ENCODE results near the gene ELOVL6.

DNA sequence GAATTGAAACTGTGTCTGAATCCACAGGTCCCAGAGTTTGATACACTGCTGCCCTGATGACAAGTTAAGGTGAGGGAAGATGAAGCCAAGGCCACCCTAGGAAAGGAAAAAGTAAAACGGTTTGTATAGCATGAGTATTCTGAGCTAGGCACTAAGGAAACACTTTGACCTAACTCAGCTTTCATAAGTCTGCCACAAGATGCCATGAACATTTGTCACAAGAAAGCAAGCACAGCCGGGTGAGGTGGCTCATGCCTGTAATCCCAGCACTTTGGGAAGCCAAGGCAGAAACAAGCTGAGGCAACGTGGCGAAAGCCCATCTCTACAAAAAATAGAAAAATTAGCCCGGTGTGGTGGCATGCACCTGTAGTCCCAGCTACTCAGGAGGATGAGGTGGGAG lies 34.2 kb downstream of the ELOVL6 start:
- TF ChIP-seq EZH2phosphoT487 (IDR thresholded peaks at IDR 0.05; ENCODE audit: low read depth, severe bottlenecking, unreplicated experiment) (no peak), EZH2 (IDR thresholded peaks at IDR 0.05; ENCODE audit: borderline replicate concordance) (no peak)
- TF ChIP-seq, protein P1, sequence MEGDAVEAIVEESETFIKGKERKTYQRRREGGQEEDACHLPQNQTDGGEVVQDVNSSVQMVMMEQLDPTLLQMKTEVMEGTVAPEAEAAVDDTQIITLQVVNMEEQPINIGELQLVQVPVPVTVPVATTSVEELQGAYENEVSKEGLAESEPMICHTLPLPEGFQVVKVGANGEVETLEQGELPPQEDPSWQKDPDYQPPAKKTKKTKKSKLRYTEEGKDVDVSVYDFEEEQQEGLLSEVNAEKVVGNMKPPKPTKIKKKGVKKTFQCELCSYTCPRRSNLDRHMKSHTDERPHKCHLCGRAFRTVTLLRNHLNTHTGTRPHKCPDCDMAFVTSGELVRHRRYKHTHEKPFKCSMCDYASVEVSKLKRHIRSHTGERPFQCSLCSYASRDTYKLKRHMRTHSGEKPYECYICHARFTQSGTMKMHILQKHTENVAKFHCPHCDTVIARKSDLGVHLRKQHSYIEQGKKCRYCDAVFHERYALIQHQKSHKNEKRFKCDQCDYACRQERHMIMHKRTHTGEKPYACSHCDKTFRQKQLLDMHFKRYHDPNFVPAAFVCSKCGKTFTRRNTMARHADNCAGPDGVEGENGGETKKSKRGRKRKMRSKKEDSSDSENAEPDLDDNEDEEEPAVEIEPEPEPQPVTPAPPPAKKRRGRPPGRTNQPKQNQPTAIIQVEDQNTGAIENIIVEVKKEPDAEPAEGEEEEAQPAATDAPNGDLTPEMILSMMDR (IDR thresholded peaks at IDR 0.05; ENCODE audit: poor library complexity) = no peak

Data from hepatocyte (in vitro differentiated cells).